Measurements from ENCODE around the gene BNC2.

DNA sequence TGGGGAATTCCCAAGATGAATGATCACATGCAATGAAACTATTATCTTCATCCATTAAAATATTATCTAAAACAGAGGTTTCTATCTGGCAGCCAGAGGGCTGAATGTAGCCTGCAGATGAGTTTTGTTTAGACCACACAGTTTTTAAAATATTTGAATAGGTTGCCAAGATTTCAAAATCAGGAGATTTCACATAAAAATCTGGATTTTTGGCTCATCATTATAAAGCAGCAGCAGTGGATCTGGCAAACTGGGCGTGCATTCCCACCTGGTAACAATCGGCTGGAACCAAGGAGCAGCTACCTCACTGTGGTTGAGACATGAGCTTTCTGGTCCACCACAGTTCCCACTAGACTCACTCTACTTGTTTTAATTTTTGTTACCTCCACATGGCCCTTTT, 155.1 kb downstream of the BNC2 start:
- TF ChIP-seq POLR2A (IDR thresholded peaks at IDR 0.05) (no peak), CTCF (IDR thresholded peaks at IDR 0.05) (no peak)

Data from Peyer's patch (tissue), 4 donors.